Measurements from ENCODE around the gene SEL1L.

DNA sequence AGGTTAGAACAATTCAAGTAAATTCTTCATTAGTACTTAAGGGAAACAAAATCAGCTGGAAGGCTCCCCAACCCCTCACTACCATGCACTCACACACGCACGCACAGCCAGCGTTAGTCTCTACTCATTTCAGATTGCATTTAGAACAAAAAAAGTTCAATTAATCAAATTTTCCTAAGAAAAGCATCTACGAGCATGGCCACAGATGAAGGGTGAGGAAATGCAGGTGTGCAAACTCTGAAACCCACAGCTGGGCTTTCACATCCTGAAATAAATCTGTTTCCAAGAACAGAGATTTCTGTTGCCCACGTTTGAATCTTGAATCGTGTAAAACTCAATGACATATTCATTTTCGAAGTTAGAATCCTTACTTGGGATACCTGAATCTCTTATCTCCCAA, 62.6 kb downstream of the SEL1L start:
- TF ChIP-seq POLR2A (IDR thresholded peaks at IDR 0.05; ENCODE audit: borderline replicate concordance, extremely low read depth, insufficient read depth, insufficient read length) (no peak), POLR2AphosphoS5 (IDR thresholded peaks at IDR 0.05; ENCODE audit: low read depth, low read length) (no peak), ZNF274 (IDR thresholded peaks at IDR 0.05; ENCODE audit: low read depth, low read length) (no peak), ELF1 (IDR thresholded peaks at IDR 0.05; ENCODE audit: borderline replicate concordance, low read depth) (no peak), TCF7L2 (IDR thresholded peaks at IDR 0.05; ENCODE audit: borderline replicate concordance, extremely low read depth, insufficient read depth, insufficient read length) (no peak), YY1 (IDR thresholded peaks at IDR 0.05; ENCODE audit: extremely low read depth, insufficient replicate concordance, low read depth, low read length) (no peak), JUND (IDR thresholded peaks at IDR 0.05) (no peak)
- TF ChIP-seq, protein P1, sequence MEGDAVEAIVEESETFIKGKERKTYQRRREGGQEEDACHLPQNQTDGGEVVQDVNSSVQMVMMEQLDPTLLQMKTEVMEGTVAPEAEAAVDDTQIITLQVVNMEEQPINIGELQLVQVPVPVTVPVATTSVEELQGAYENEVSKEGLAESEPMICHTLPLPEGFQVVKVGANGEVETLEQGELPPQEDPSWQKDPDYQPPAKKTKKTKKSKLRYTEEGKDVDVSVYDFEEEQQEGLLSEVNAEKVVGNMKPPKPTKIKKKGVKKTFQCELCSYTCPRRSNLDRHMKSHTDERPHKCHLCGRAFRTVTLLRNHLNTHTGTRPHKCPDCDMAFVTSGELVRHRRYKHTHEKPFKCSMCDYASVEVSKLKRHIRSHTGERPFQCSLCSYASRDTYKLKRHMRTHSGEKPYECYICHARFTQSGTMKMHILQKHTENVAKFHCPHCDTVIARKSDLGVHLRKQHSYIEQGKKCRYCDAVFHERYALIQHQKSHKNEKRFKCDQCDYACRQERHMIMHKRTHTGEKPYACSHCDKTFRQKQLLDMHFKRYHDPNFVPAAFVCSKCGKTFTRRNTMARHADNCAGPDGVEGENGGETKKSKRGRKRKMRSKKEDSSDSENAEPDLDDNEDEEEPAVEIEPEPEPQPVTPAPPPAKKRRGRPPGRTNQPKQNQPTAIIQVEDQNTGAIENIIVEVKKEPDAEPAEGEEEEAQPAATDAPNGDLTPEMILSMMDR (IDR thresholded peaks at IDR 0.05 in 2 of 3, conservative IDR thresholded peaks at IDR 0.05 in 1 of 3; ENCODE audit: borderline replicate concordance in 1 of 3, insufficient read depth in 1 of 3, low read depth in 2 of 3, low read length in 2 of 3): no peak
